ENCODE results near the gene SDR42E2. TPM values are rescaled to one million over a fixed set of nuclear protein-coding genes. Genes with fewer than 3 reads are reported as not detected.

Gene SDR42E2
- total and polyA plus RNA-seq, 10 of the 15 experiments (the other 5 are each of a cell fraction or from before 2014, with no cell fraction given) = 0.01 to 0.09 (median 0.08) TPM; not detected in 4

- no peak for TF ChIP-seq TCF7 (IDR thresholded peaks at IDR 0.05; ENCODE audit: borderline replicate concordance)
Observed at GRCh38 chr16:22214402-22214801, 52.1 kb downstream of the SDR42E2 start (continued).

- ChIA-PET CTCF (interaction anchor here (0.6 to 0.8 kb wide), 3 partner anchors 9 to 79 kb away, joined by 3 read pairs; no protein-coding TSS in a partner anchor), POLR2A (no interaction called here), RAD21 (ENCODE audit: unreplicated experiment) (no interaction called here), SMC1A (ENCODE audit: uncharacterized antibody, unreplicated experiment) (interaction anchor here (8.2 kb wide), 1 partner anchor 7 kb away, joined by 83 read pairs; the partner anchor contains the start of gene EEF2K)
- Histone ChIP-seq H3K4me1 (ENCODE audit: control insufficient read depth, insufficient read depth, low read length) (peaks cover 21% of the 10 kb centered on the region), H2AFZ (ENCODE audit: control insufficient read depth, low read depth, low read length) (no peak overlapping the region), H3K4me2 (ENCODE audit: control insufficient read depth, insufficient read depth) (no peak overlapping the region), H3K27ac (ENCODE audit: control insufficient read depth, insufficient read depth) (no peak overlapping the region), H3K79me2 (ENCODE audit: control insufficient read depth, insufficient read depth, low read length) (peaks cover 52% of the 10 kb centered on the region), H3K9me3 (replicated peaks; ENCODE audit: control insufficient read depth, insufficient read depth, low read length) (peaks cover 5% of the 10 kb centered on the region), H4K20me1 (ENCODE audit: control insufficient read depth, insufficient read depth) (no peaks in the 10 kb centered on the region), H3K27me3 (replicated peaks in 1 of 2; ENCODE audit: control insufficient read depth in 2 of 2, insufficient read depth in 2 of 2, low read length in 1 of 2) (no peaks in the 10 kb centered on the region), H3K9ac (ENCODE audit: control insufficient read depth, insufficient read depth, low read length) (no peak overlapping the region), H3K36me3 (ENCODE audit: control insufficient read depth in 2 of 2, insufficient read depth in 2 of 2, low read length in 1 of 2) (peaks cover 10 to 15% of the 10 kb centered on the region in 2 experiments), H3K4me3 (no peak overlapping the region)
- intact Hi-C loops (cut with micrococcal nuclease; ENCODE audit: unreplicated experiment) (no loop called here), in situ Hi-C loops (cut with MboI) (no loop called here)
- BruUV-seq (replicated peaks) = no TSS peak
- 79% methylated on average over 3 of the region's 3 CpGs for WGBS (ENCODE audit: insufficient coverage, insufficient replicate concordance, low lambda C conversion rate, missing lambda C conversion rate)
- no peak for FAIRE-seq
- DNase-seq (ENCODE audit: low read depth, low spot score) = no peak
- no peak for ATAC-seq
- TF ChIP-seq MAX (IDR thresholded peaks at IDR 0.05; ENCODE audit: low read depth, low read length) (no peak), SPI1 (IDR thresholded peaks at IDR 0.05; ENCODE audit: borderline replicate concordance, insufficient read depth, low read depth, low read length) (no peak), ZBTB4 (CRISPR knock-in tag; IDR thresholded peaks at IDR 0.05) (no peak), BMI1 (IDR thresholded peaks at IDR 0.05; ENCODE audit: borderline replicate concordance) (no peak), ZBTB11 (CRISPR knock-in tag; IDR thresholded peaks at IDR 0.05) (no peak), KLF5 (IDR thresholded peaks at IDR 0.05; ENCODE audit: partially characterized antibody) (no peak), PBX3 (IDR thresholded peaks at IDR 0.05; ENCODE audit: insufficient replicate concordance, low read depth, low read length) (no peak), ESRRA (IDR thresholded peaks at IDR 0.05; ENCODE audit: low read length) (no peak), BCL11A (IDR thresholded peaks at IDR 0.05; ENCODE audit: low read depth, low read length) (no peak), STAT1 (conservative IDR thresholded peaks at IDR 0.05) (no peak), CHD1 (IDR thresholded peaks at IDR 0.05; ENCODE audit: low read depth, low read length) (no peak)
Observed at GRCh38 chr16:22214889-22215288, 52.6 kb downstream of the SDR42E2 start.

Measured in GM12878 (cell line).